Epithelial cell of prostate (primary cell): Measurements from ENCODE around the gene PLD1.
"Not testable (repeated sequence)": the region's sequence is repeated elsewhere in the genome, so short reads cannot be mapped to it uniquely, and the experiment has no call there.

ENCODE experiments used
- DNase-seq: peaks from one replicate; pipeline ENCODE4 v3.0.0-alpha.2; 2011; ENCODE audit warnings: low read depth, low spot score
- H3K27ac ChIP-seq: fragments of 450-650 bp; 2 replicates; pipeline ENCODE4 v1.5.1; 2017; ENCODE audit warnings: mild to moderate bottlenecking

PLD1 gene, protein sequence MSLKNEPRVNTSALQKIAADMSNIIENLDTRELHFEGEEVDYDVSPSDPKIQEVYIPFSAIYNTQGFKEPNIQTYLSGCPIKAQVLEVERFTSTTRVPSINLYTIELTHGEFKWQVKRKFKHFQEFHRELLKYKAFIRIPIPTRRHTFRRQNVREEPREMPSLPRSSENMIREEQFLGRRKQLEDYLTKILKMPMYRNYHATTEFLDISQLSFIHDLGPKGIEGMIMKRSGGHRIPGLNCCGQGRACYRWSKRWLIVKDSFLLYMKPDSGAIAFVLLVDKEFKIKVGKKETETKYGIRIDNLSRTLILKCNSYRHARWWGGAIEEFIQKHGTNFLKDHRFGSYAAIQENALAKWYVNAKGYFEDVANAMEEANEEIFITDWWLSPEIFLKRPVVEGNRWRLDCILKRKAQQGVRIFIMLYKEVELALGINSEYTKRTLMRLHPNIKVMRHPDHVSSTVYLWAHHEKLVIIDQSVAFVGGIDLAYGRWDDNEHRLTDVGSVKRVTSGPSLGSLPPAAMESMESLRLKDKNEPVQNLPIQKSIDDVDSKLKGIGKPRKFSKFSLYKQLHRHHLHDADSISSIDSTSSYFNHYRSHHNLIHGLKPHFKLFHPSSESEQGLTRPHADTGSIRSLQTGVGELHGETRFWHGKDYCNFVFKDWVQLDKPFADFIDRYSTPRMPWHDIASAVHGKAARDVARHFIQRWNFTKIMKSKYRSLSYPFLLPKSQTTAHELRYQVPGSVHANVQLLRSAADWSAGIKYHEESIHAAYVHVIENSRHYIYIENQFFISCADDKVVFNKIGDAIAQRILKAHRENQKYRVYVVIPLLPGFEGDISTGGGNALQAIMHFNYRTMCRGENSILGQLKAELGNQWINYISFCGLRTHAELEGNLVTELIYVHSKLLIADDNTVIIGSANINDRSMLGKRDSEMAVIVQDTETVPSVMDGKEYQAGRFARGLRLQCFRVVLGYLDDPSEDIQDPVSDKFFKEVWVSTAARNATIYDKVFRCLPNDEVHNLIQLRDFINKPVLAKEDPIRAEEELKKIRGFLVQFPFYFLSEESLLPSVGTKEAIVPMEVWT

DNA sequence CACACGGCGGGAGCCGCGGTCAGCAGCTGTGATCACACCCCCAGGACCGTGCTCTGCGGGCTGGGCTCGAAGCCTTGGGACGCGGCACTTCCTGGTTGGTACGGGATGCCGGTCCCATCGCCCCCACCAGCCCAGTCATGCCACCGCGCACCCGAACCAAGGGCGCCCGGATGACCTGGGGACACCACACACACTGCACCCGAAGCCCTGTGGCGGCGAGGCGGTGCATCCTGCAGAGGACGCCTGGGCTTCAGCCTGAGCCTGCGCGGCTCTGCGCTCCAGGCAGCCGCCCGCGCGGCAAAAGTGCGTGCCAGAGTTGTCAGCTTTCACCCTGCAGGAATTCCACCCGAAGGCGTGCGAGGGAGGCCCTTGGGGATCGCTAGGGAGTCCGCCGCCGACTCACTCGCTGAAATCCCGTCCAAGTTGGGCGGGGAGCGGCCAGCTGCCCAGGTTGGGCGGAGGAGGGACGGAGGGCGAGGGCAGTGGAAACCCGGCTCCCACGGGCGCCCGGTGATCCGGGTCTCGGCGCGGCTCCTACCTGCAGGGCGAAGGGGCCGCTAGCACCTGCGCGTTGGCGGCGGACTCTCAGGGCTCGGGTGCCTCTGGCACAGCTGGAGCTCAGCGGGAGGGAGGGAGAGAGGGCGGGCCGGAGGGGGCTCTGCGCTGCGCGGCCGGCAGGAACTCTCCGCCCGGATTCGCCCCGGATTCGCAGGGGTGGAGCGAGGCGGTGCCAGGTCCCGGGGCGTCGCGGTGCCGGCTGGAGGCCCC lies at the start of gene PLD1:
Gene PLD1, minus strand, starts transcription at position 623 of the 768 bp plus-strand sequence. CDS start 72,432 bp downstream, outside the sequence.
- no peak for DNase-seq
- H3K27ac ChIP-seq: peak within 1 kb of the TSS; percentile 96

DNA sequence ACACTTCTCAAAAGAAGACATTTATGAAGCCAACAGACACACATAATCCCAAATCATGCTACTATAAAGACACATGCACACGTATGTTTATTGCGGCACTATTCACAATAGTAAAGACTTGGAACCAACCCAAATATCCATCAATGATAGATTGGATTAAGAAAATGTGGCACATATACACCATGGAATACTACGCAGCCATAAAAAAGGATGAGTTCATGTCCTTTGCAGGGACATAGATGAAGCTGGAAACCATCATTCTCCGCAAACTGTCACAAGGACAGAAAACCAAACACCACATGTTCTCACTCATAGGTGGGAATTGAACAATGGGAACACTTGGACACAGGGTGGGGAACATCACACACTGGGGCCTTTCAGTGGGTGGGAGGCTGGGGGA lies 48.5 kb upstream of the PLD1 start:
- not testable (repeated sequence) for DNase-seq, H3K27ac ChIP-seq

DNA sequence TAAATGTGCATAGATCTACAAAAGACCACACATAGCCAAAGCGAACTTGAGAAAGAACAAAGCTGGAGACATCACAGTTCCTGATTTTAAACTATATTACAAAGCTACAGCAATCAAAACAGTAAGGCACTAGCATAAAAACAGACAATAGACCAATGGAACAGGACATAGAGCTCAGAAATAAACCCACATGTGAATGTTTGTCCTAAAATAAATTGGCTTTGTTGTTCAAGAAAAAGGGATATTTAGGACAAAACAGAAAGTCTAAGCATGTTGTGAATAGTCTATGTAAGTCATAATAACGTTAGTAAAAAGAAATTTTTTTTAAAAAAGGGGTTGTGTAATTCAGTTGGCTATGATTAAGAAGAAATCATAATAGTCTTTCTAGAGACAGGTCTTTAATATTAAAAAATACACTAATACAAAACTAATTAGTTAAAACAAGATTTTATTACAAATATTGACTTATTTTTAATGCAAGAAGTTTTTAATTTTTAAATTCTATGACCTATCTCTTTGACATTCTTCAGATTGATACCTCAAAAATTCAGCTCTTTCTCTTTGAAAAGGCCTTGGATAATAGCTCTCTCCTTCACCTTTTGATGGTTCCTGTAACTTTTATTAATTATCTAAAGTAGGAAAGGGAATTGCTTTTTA lies 44.5 kb upstream of the PLD1 start:
- no peak overlapping the region for H3K27ac ChIP-seq
- no peak for DNase-seq

DNA sequence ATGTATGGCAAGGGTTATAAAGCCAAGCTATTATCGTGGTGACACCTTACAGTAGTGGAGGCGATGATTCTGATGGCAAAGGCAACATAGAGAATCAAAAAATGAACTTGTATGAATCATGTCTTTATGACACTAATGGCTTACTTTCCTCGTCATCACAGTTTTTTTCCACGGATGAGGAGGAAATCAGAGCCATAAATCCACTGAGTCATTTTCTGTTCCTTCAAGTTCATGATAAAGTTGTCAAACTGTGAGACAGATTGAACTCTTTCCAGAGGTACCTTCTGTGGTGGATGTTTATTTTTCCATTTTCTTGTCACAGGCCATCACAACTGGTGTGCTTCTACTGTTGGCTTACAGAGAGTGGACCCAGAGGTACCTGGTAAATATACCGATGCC lies 41.4 kb upstream of the PLD1 start:
- no peak for DNase-seq
- H3K27ac ChIP-seq: no peak overlapping the region

DNA sequence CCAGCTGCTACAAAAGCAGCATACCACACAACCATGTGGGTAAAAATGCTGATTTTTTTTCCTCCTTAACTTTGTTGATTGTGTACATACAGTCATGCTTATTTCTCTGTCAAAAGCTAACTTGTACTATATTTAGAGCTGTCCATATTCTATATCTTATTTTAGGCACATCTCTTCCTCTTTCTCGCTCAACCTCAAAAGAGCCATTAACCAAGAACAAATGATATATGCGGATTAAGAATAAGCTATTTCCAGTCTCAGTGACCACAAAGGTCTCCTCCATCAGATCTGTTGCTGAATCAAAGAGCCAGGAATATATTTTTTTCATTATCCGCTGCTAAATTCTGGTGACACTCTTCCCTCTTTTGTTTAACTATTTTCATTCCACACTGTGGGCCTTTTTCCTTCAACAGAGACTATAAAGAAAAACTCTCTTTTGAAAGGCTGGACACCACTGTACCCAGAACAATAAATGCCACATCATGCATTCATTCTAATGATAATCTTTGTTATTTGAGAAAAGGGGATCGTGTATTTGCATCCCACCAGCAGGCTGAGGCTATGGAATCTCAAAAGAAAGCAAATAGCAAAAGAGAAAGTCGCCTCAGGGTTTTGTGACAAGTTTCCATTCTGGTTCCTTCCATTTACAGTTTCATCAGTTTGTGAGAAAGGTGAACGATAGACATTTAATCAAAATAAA lies 40.8 kb upstream of the PLD1 start:
- H3K27ac ChIP-seq: no peak overlapping the region
- no peak for DNase-seq

DNA sequence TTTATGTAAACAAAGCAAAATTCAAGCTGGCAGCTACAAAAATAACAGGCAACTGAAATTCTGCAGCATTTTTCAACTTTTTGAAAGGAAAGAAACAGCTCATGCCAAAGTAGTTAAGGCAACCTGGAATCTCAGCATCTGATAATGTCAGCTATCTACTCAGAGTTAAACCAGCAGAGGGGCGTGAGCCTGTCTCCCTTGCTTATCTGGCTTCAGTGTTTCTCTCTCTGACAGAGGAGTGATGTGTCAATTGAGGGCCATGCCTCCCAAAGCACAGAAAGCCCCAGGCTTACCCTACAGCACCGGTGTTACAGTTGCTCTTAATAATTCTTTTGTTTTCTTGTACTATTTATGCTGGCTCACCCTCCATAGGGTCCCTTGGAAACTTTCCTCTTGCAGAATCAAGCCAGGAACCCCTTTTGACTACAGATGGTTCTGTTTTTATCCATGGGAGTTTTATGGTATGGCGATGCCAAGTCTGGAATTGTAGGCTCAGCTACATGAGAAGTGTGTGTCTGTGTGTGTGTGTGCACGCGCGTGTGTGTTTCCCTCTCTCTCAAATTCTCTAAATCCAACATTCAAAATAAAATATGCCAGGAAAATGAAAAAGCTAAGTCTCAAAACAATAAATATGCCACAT lies 40.2 kb upstream of the PLD1 start:
- no peak for DNase-seq
- H3K27ac ChIP-seq: no peak overlapping the region

DNA sequence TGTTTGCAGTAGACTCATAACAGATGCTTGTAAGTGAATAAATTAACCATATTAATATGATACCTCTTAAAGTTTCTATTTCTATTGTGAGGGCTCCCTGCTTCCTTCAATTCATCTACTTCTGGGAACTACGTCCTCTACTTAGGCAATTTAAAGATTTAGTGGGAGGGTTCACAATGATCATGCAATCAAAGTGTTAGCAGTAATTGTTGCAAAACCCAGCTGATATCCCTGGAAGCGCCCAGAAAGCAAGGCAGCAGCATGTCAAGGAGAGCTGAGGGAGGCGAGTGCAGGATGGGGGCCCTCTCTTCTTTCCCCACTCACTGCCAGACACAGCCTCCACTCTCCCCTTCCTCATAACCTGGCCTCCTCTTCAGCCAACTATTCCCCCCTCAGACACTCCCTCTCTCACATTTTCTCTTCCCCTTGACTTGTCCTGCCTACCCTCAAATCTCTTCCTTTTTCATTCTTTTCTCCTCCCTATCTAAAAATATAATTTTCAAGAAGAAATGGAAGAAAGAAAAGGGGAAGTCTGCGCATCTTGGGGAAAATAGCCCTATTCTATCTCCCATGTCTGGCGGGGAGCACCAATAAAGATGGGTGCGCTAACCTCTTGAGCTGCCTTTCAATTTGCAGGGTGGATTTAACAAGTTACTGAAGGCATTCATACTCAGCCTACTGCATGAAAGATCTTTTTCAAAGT lies 39.5 kb upstream of the PLD1 start:
- DNase-seq: no peak
- no peak overlapping the region for H3K27ac ChIP-seq

DNA sequence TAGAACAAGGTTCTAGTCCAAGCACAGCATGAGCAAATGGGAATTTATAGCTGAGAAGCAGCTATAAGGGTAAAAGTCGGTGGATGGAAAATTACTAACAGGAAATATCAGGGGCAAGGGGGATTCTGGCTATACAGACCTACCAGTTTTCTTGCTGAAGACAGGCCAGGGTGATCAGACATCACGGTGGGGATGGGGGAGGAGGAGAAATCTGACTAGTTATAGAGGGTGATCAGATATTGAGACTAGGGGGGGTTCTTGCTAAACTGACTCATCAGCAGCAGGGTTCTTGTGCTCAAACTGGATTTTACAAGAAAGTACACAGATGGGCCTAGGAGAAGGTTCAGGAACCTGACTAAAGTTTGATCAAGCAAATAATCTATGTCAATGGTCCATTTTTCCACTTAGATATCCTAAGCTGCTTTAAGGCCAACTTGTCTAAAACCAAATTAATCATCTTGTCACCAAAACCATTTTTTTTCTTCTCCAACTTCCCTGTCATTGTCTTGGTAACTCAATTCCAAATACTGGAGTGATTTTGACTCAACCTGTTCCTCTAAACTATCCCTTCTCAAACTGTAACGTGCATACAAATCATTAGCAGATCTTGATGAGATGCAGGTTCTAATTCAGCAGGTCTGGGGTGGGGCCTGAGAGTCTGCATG lies 37.4 kb upstream of the PLD1 start:
- no peak for DNase-seq
- no peak overlapping the region for H3K27ac ChIP-seq

DNA sequence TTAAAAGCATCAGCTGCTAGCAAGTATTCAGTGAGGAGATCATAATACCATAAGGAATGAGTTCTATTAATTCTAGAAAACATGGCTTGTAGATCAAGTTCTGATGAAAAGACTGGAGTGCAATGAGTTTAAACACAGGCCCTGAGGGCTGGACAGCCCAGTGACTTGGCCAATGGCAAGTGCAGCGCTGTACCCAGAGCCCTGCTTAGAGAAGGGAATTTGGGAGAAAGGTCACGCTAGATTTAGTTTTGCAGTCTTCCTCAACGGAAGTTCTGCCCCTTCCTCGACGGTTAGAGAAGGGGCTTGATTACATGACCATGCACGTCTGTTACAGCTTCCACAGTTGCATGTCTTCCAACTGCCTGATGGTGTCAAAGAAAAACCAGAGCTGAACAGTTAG lies 36.9 kb upstream of the PLD1 start:
- no peak overlapping the region for H3K27ac ChIP-seq
- no peak for DNase-seq

DNA sequence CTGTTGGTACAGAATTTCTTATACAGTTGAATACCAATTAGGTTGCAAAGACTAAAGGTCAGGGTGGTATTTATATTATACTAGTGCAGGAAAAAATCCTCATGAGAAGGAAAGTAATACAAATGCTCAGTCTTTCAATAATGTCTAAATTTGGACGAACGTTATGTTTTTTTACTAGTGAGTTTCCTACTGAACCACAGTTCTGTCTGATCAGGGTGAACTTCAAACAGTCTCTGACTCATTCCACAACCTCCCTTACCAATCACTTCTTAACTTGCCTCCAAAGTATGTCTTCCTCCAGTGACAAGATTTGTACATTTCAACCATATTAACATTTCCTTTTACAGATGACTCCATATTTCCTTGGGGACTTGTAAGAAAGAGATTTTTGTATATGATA lies 36.3 kb upstream of the PLD1 start:
- no peak overlapping the region for H3K27ac ChIP-seq

DNA sequence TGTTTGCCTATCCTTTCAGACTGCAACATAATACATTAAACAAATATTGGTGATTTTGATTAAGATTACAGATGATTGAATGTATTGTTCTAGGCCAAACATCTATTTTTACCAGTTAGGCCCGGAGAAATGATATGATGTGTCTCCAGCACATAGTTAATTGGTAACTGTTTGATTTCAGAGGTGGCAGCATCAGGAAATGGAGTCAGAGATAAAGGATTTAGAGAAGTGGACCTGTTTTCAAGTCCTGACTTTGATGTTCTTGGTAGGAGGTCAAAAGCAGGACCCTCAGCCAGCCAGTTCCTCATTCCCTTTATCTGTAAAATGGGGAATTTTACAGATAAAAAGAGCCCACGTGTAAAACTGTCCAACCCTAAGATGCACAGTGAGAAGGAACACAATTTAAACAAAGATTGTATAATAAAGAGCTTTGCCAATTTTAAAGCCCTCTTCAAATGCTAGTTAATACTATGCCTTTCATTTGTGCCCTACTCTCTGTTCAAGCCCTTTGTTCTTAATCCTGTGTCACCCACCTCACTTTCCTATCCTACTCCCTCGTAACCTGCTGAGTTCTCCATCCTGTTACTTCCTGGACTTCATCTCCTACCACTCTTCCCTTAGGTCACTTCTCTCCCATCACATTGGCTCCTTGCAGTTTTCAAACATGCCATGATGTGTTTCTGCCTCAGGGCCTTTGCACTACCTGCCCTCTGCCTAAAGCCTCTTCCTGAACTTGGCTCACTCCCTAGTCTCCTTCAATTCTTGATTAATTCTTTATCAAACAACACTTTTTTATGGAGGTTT lies 35.4 kb upstream of the PLD1 start:
- no peak overlapping the region for H3K27ac ChIP-seq
- no peak for DNase-seq

More for the DNA sequence above, 36.3 kb upstream of the PLD1 start:
- no peak for DNase-seq

DNA sequence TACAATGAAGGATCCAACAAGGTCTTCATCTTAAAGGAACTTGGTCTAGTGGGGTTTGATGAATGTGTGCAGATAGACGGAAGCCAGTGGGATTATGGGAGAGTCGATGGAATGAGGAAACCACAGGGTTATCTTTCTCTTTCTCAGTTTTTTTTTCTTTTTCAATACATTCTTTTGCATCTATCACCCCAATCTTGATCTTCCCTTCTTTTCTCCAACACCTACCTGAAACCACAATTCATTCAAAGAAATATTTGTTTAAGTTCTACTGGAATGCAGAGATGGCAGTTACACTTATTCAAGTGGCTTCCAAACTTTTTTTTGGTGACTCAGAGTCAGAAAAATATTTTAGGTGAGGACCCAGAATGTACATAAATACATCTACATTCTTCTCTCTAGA lies 34.6 kb upstream of the PLD1 start:
- DNase-seq: no peak
- no peak overlapping the region for H3K27ac ChIP-seq

DNA sequence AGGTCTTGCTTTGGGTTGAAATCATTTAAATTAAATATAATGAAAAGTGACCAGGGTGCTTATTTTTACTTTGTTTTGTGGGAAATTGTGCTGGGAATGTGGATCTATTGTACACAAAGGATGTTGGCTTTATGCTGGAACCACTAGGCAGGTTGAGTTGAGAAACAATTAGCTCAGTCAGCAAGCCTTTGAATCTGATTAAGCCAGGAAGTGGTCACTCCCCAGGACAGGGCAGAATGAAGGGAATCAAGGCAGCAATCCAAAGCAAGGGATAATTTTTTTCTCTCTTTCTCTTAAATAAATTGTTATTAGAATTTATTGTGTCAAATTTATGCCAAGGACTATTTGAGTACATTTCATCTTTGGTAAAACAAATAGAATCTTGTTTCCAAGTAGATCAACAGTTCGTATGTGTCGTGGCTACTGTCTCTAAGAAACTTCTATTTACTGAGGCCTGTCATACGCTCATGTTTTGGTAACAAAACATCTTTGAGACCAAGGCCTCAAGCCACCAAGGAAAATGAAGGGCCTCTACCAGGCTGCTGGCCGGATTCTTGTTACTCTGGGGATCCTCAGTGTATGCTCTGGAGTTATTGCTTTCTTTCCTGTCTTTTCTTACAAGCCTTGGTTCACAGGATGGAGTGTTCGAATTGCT lies 32.7 kb upstream of the PLD1 start, which contains the start of gene TMEM212:
Gene TMEM212, plus strand, starts transcription at position 486 of the 655 bp plus-strand sequence. Its CDS starts 35 bp downstream, at position 521.
- H3K27ac ChIP-seq: no peak within 1 kb of the TSS
- DNase-seq: no peak

DNA sequence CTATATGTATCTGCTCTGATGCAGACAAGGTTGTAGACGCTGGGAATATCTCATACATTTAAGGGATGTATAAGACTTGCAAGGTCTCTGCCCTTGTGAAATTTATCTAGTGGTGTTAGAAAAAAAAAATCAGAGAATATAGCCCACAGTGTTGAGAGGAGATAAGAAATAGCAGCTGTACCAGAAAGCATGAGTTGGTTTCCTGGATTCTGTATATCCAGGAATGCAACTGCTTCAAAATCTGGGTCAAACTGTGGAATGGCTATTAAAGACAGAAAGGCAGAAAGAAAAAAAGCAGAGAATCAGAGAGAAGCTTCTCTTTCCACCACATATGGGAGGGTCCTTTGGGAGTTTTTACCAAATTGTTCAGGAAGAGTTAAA lies 31.3 kb upstream of the PLD1 start:
- no peak for DNase-seq
- H3K27ac ChIP-seq: no peak overlapping the region

DNA sequence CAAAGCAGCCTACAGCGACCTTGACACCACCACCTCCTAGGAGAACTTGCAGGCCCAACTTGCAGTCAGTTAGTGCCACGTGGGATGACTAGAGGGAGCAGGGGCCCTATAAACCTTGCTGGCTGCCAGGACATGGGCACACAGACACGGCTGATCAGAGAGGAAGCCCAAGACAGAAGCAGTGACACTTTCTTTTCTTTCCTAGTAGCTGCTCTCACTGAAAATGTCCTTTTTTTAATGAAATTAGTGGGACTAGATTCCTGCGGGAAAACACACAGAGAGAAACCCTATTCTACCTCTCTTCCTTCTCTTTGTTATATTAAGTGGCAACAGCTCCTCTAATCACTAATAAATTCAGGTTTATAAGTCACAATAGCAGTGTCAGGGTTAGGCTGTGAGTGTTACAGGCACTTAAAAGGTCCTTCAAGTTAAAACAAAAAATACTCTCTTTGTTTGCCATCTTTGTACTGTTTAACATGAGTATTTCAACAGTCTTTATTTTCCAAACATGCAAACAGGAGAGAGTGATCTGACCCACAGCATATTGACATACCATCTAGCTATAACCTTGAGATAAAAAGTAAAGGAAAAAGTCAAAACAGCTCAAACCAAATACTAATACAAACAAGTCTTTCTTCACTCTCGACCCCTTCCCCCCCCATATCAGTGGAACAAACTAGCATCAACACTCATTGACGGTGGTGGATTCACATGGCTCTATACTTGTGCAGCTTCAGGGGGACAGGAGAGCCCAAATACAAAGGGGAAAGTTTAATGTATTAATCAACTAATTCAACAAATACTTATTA lies 30.7 kb upstream of the PLD1 start:
- H3K27ac ChIP-seq: no peak overlapping the region
- DNase-seq: no peak
